K562 (cell line): ENCODE data around the gene LMTK2. TPM values are rescaled to one million over a fixed set of nuclear protein-coding genes. Genes with fewer than 3 reads are reported as not detected.

Experiments
- ATAC-seq: fragments of 200-7000 bp; cut with Tn5 transposase; 3 replicates; pipeline ENCODE4 v1.9.1; 2020; ENCODE audit warnings: moderate library complexity
- BruUV-seq: library from RNA; stranded (reverse); fragments of 400-500 nt; replicated peaks from 2 replicates; lab custom pipeline; 2021; lab: Mats Ljungman, UMichigan
- CTCF ChIA-PET: fragments of 300-600 bp; formaldehyde crosslinking; extraction: SDS; loops from one replicate; lab custom pipeline; 2021; ENCODE audit warnings: low intra/inter-chr PET ratio; lab: Yijun Ruan, JAX
- POLR2A ChIA-PET: fragments of 300-600, 350-650 bp; sonication (Branson Sonifier 250); formaldehyde crosslinking; extraction: SDS; loops from one replicate; lab custom pipeline; 2021; ENCODE audit warnings: antibody characterized with exemption, inconsistent platforms; lab: Yijun Ruan, JAX
- DNase-seq, 4 experiments: peaks; one replicate each; pipeline versions ENCODE4 v3.0.0 to v3.0.0-alpha.2; 2011 to 2018; ENCODE audit warnings: low spot score in 3 of 4, mixed read lengths in 3 of 4; ENCODE audit errors: extremely low read depth in 1 of 4
- FAIRE-seq: peaks from 2 replicates; lab custom pipeline; 2011; peaks lifted over from hg19 to GRCh38; lab: Jason Lieb, UNC
- H2AFZ ChIP-seq: 2 replicates; pipeline ENCODE4 v1.6.0; 2011; ENCODE audit warnings: low read depth, low read length, control low read depth, inconsistent platforms
- H3K27ac ChIP-seq: fragments of 200-600 bp; 3 replicates; pipeline ENCODE4 v1.8.0; 2011; ENCODE audit warnings: low read depth, mild to moderate bottlenecking, control low read depth, inconsistent platforms, low read length, moderate library complexity, mixed read lengths; ENCODE audit errors: extremely low read depth
- H3K27me3 ChIP-seq, 2 experiments: fragments of 300-600 bp in 1 of 2; 2 replicates in 1 of 2; 3 replicates in 1 of 2; pipeline versions ENCODE4 v1.6.0 to v1.8.0; 2011; ENCODE audit warnings: inconsistent platforms in 2 of 2, low read length in 2 of 2, mild to moderate bottlenecking in 1 of 2, mixed read lengths in 1 of 2, moderate library complexity in 1 of 2; ENCODE audit not compliant: control insufficient read depth in 2 of 2, insufficient read depth in 2 of 2
- H3K36me3 ChIP-seq: fragments of 300-600 bp; 3 replicates; pipeline ENCODE4 v1.8.0; 2011; ENCODE audit warnings: mild to moderate bottlenecking, low read length, inconsistent platforms; ENCODE audit not compliant: control insufficient read depth, insufficient read depth
- H3K4me1 ChIP-seq, 2 experiments: fragments of 200-600 bp in 1 of 2; replicated peaks in 1 of 2; 2 replicates in 1 of 2; 3 replicates in 1 of 2; pipeline versions ENCODE4 v1.5.1 to v1.8.0; 2011; ENCODE audit warnings: inconsistent platforms in 2 of 2, low read length in 2 of 2, mild to moderate bottlenecking in 1 of 2, mixed read lengths in 1 of 2, moderate library complexity in 1 of 2; ENCODE audit not compliant: control insufficient read depth in 2 of 2, insufficient read depth in 2 of 2
- H3K4me2 ChIP-seq: 2 replicates; pipeline ENCODE4 v1.6.1; 2011; ENCODE audit warnings: low read length, control low read depth, inconsistent platforms, mixed read lengths; ENCODE audit not compliant: insufficient read depth
- H3K4me3 ChIP-seq: fragments of 200-600 bp; sonication (generic), shearing (Covaris generic); 2 replicates; pipeline ENCODE4 v1.5.1; 2016; ENCODE audit warnings: control low read depth, inconsistent platforms
- H3K79me2 ChIP-seq: fragments of 200-600 bp; 3 replicates; pipeline ENCODE4 v1.8.0; 2011; ENCODE audit warnings: low read length, inconsistent platforms; ENCODE audit not compliant: control insufficient read depth, insufficient read depth
- H3K9ac ChIP-seq, 2 experiments: 2 replicates each; pipeline versions ENCODE4 v1.6.0 to v1.6.1; 2011; ENCODE audit warnings: low read depth in 2 of 2, low read length in 2 of 2, control low read depth in 1 of 2, inconsistent platforms in 1 of 2, mild to moderate bottlenecking in 1 of 2, mixed read lengths in 1 of 2; ENCODE audit not compliant: insufficient read depth in 1 of 2
- H3K9me1 ChIP-seq: one replicate; pipeline ENCODE4 v1.6.0; 2011; ENCODE audit warnings: inconsistent platforms, mild to moderate bottlenecking, low read length, moderate library complexity; ENCODE audit not compliant: control insufficient read depth, insufficient read depth
- H3K9me3 ChIP-seq: replicated peaks from 2 replicates; pipeline ENCODE4 v1.5.1; 2011; ENCODE audit warnings: low read depth, low read length, inconsistent platforms; ENCODE audit not compliant: control insufficient read depth, insufficient read depth
- H4K20me1 ChIP-seq: replicated peaks from 2 replicates; pipeline ENCODE4 v1.6.1; 2011; ENCODE audit warnings: low read length, inconsistent platforms, mixed read lengths; ENCODE audit not compliant: control insufficient read depth, insufficient read depth
- ARID1B ChIP-seq: fragments of 450-650 bp; IDR thresholded peaks from 2 replicates; pipeline ENCODE4 v1.6.1; 2016; ENCODE audit warnings: antibody characterized with exemption, mild to moderate bottlenecking, inconsistent platforms
- ATF3 ChIP-seq, 2 experiments: fragments of 450-650 bp in 1 of 2; sonication (generic) in 1 of 2; formaldehyde crosslinking in 1 of 2; IDR thresholded peaks in 1 of 2; conservative IDR thresholded peaks in 1 of 2; 2 replicates each; pipeline versions ENCODE4 v1.6.1 to v1.8.1; 2016 to 2023; ENCODE audit warnings: mild to moderate bottlenecking in 2 of 2, moderate library complexity in 2 of 2, inconsistent platforms in 1 of 2, missing genetic modification reagents in 1 of 2
- ATF7 ChIP-seq: fragments of 450-650 bp; IDR thresholded peaks from 2 replicates; pipeline ENCODE4 v1.7.1; 2014; ENCODE audit warnings: mild to moderate bottlenecking, moderate library complexity
- C11orf30 ChIP-seq: fragments of 450-650 bp; IDR thresholded peaks from 2 replicates; pipeline ENCODE4 v1.6.1; 2016; ENCODE audit warnings: low read depth, mild to moderate bottlenecking
- GATA2 ChIP-seq: sonication (generic); formaldehyde crosslinking; IDR thresholded peaks from 2 replicates; pipeline ENCODE4 v1.4.0; 2020; ENCODE audit warnings: mild to moderate bottlenecking, missing genetic modification reagents
- HLTF ChIP-seq: fragments of 450-650 bp; IDR thresholded peaks from 2 replicates; pipeline ENCODE4 v1.6.1; 2016
- HNRNPL ChIP-seq: fragments of 200-400 bp; formaldehyde crosslinking; IDR thresholded peaks from 2 replicates; pipeline ENCODE4 v1.6.1; 2017; ENCODE audit warnings: low read depth, mild to moderate bottlenecking, low read length
- JUND ChIP-seq, 2 experiments: IDR thresholded peaks; 2 replicates in 1 of 2; 3 replicates in 1 of 2; pipeline ENCODE4 v1.6.1; 2011; ENCODE audit warnings: borderline replicate concordance in 2 of 2, low read depth in 2 of 2, low read length in 2 of 2, improper control_type of control experiment in 1 of 2, missing biosample characterization in 1 of 2, missing genetic modification characterization in 1 of 2, missing genetic modification reagents in 1 of 2
- MAFF ChIP-seq: IDR thresholded peaks from 2 replicates; pipeline ENCODE4 v1.6.1; 2012; ENCODE audit warnings: low read length, improper control_type of control experiment
- MAFG ChIP-seq: fragments of 450-650 bp; conservative IDR thresholded peaks from 2 replicates; pipeline ENCODE4 v1.6.1; 2016; ENCODE audit warnings: missing genetic modification characterization, missing compliant biosample characterization
- MAFK ChIP-seq: IDR thresholded peaks from 2 replicates; pipeline ENCODE4 v1.6.1; 2011; ENCODE audit warnings: low read length, improper control_type of control experiment
- MEIS2 ChIP-seq: fragments of 450-650 bp; IDR thresholded peaks from 2 replicates; pipeline ENCODE4 v1.6.1; 2014; ENCODE audit warnings: mild to moderate bottlenecking; ENCODE audit not compliant: partially characterized antibody
- NFE2 ChIP-seq: IDR thresholded peaks from 2 replicates; pipeline ENCODE4 v1.6.1; 2014; ENCODE audit warnings: antibody characterized with exemption, low read depth
- PRDM10 ChIP-seq: fragments of 450-650 bp; IDR thresholded peaks from 2 replicates; pipeline ENCODE4 v1.6.1; 2018; ENCODE audit not compliant: partially characterized antibody
- ZEB2 ChIP-seq: fragments of 450-650 bp; IDR thresholded peaks from 2 replicates; pipeline ENCODE4 v1.6.1; 2016
- ZFX ChIP-seq: sonication (generic); formaldehyde crosslinking; IDR thresholded peaks from 2 replicates; pipeline ENCODE4 v1.8.0; 2022; ENCODE audit warnings: mild to moderate bottlenecking, missing genetic modification reagents, moderate library complexity
- ZNF316 ChIP-seq: fragments of 450-650 bp; IDR thresholded peaks from 2 replicates; pipeline ENCODE4 v1.6.1; 2016
- WGBS: fragments of 100-300 bp; shearing (Covaris generic); methylation state at CpG from one replicate; pipeline ENCODE4 v1.1.6; 2016; ENCODE audit warnings: low coverage, mixed read lengths; ENCODE audit not compliant: insufficient coverage; ENCODE audit errors: missing lambda C conversion rate; 5-methylcytosine and 5-hydroxymethylcytosine counted together
- in situ Hi-C: fragments of 300-500 bp; cut with MboI; formaldehyde crosslinking; loops from 4 replicates; pipeline ENCODE4 v1.15.0; 2018; ENCODE audit warnings: inconsistent platforms, mixed read lengths
- intact Hi-C: fragments of 100-400 bp; cut with micrococcal nuclease; formaldehyde crosslinking; loops from 2 replicates; pipeline ENCODE4 v1.14.2; 2022
- polyA plus RNA-seq, 8 experiments: library from polyadenylated mRNA; depleted of rRNA in 4 of 8; stranded (reverse) in 5 of 8; unstranded in 3 of 8; fragments of >200 nt; fragmentation: Nextera tagmentation in 2 of 8; fragmentation: Illumina TruSeq in 1 of 8; extraction: Ambion mirVana in 2 of 8; extraction: Trizol in 1 of 8; gene quantifications; 2 replicates each; pipeline versions ENCODE4 v1.2.1 to v1.2.3, GENCODE V29; 2011 to 2014; ENCODE audit warnings: inconsistent platforms in 1 of 8, missing spikeins in 1 of 8
- total RNA-seq, 7 experiments: library from RNA; depleted of rRNA in 6 of 7; stranded (reverse); fragments of >200 nt in 6 of 7; fragmentation: Illumina TruSeq in 2 of 7; extraction: Trizol in 2 of 7; gene quantifications; 2 replicates each; pipeline versions ENCODE4 v1.2.1 to v1.2.3, GENCODE V29; 2011 to 2021; ENCODE audit warnings: low replicate concordance in 1 of 7

Gene LMTK2
- total and polyA plus RNA-seq, 9 of the 15 experiments (the other 6 are each of a cell fraction or from before 2014, with no cell fraction given), result 0.78 to 16.4 (median 6.3) TPM

GRCh38 chr7:98186452-98187137 is 79.9 kb downstream of the LMTK2 start:
- no peaks in the 10 kb centered on the region for H3K9me3 ChIP-seq
- 48% methylated on average over 9 of the region's 9 CpGs for WGBS
- no peaks in the 10 kb centered on the region for H3K9me1 ChIP-seq
- H3K36me3 ChIP-seq, result peaks cover 15% of the 10 kb centered on the region; the same call in 1 of the 3 replicates
- DNase-seq, result peak in 1 of 4 experiments; percentile 18
- in situ Hi-C loops, result no loop called here
- POLR2A ChIA-PET, result interaction anchor here (1.5 kb wide), 1 partner anchor 18 kb away, joined by 4 read pairs; no protein-coding TSS in a partner anchor
- H3K27ac ChIP-seq, result no peak overlapping the region; the same call in 2 of the 3 replicates
- H3K4me3 ChIP-seq, result no peak overlapping the region
- peak; percentile 88 for ATAC-seq
- no peaks in the 10 kb centered on the region for H3K79me2 ChIP-seq
- BruUV-seq, result no TSS peak
- FAIRE-seq, result peak; percentile 6
- intact Hi-C loops, result no loop called here
- H2AFZ ChIP-seq, result no peak overlapping the region
- no peaks in the 10 kb centered on the region for H3K27me3 ChIP-seq
- H3K4me2 ChIP-seq, result no peak overlapping the region
- H3K4me1 ChIP-seq, result peaks cover 3% of the 10 kb centered on the region in 2 experiments; a peak in 1 of 5 replicates
- no peaks in the 10 kb centered on the region for H4K20me1 ChIP-seq
- no peak for TF ChIP-seq HLTF
- peak; percentile 52 for TF ChIP-seq NFE2
- TF ChIP-seq MAFF, result peak; percentile 26
- peak; percentile 5; the same call in 1 of the 2 replicates for TF ChIP-seq MAFK
- no peak for TF ChIP-seq MEIS2
- peak; percentile 59; the same call in 1 of the 2 replicates for TF ChIP-seq JUND (IDR thresholded peaks at IDR 0.05; ENCODE audit: borderline replicate concordance, low read depth, low read length)
- TF ChIP-seq JUND (tag; IDR thresholded peaks at IDR 0.05; ENCODE audit: borderline replicate concordance, low read depth, low read length), result peak; percentile 70; the same call in 2 of the 3 replicates
- TF ChIP-seq ZEB2, result no peak
- TF ChIP-seq PRDM10, result peak; percentile 74
- TF ChIP-seq ARID1B, result 0 out of 2 replicates have a peak, but pooled peaks have one; percentile 7
- peak; percentile 46; the same call in 1 of the 2 replicates for TF ChIP-seq MAFG (tag)
- no peak for TF ChIP-seq GATA2
- TF ChIP-seq ZNF316, result peak; percentile 24; the same call in 1 of the 2 replicates
- peak; percentile 56 for TF ChIP-seq C11orf30
- no peak for TF ChIP-seq HNRNPL
- TF ChIP-seq ATF7, result peak; percentile 49; the same call in 1 of the 2 replicates
- no peak for TF ChIP-seq ZFX (CRISPR knock-in tag)
- TF ChIP-seq ATF3 (IDR thresholded peaks at IDR 0.05), result peak; percentile 61
- no peak for TF ChIP-seq ATF3 (CRISPR knock-in tag; conservative IDR thresholded peaks at IDR 0.05)
- no peak overlapping the region for H3K9ac ChIP-seq
- CTCF ChIA-PET, result no interaction called here
